ENCODE data around the gene KCMF1. TPM values are rescaled to one million over a fixed set of nuclear protein-coding genes. Genes with fewer than 3 reads are reported as not detected.

The KCMF1 gene
- total RNA-seq, 1 donor from 2014 or later = 105 TPM

GRCh38 chr2:85012855-85013254, 41.9 kb downstream of the KCMF1 start:
- no peaks in the 10 kb centered on the region for H3K27me3 ChIP-seq (ENCODE audit: insufficient read depth, low read length)
- H3K27me3 Mint-ChIP-seq (ENCODE audit: low read depth, unreplicated experiment) = no peaks in the 10 kb centered on the region
- H3K4me3 ChIP-seq (ENCODE audit: insufficient read depth, low read depth, low read length) = no peak overlapping the region
- no peaks in the 10 kb centered on the region for H3K4me1 ChIP-seq (ENCODE audit: insufficient read depth, low read length)
- H3K36me3 Mint-ChIP-seq (ENCODE audit: low read depth, unreplicated experiment) = peaks cover 11% of the 10 kb centered on the region
- H4K20me1 ChIP-seq (ENCODE audit: insufficient read depth, low read length) = peaks cover 86% of the 10 kb centered on the region
- H3K9me3 ChIP-seq (ENCODE audit: insufficient read depth, low read depth, low read length) = no peaks in the 10 kb centered on the region
- no peak for TF ChIP-seq CTCF (IDR thresholded peaks at IDR 0.05; ENCODE audit: insufficient read depth, low read depth, low read length)
- no peak for TF ChIP-seq EZH2 (IDR thresholded peaks at IDR 0.05; ENCODE audit: insufficient read depth, low read length)
- no peak overlapping the region for H3K4me3 Mint-ChIP-seq (ENCODE audit: unreplicated experiment)
- H3K27ac Mint-ChIP-seq (ENCODE audit: unreplicated experiment) = no peak overlapping the region
- H2AFZ ChIP-seq (ENCODE audit: low read depth, low read length) = no peak overlapping the region
- peaks cover 90% of the 10 kb centered on the region for H3K79me2 ChIP-seq (ENCODE audit: insufficient read depth, low read length)
- no peak overlapping the region for H3K9ac ChIP-seq (ENCODE audit: low read length)
- H3K36me3 ChIP-seq (ENCODE audit: insufficient read depth, low read length) = no peaks in the 10 kb centered on the region
- H3K27ac ChIP-seq (ENCODE audit: low read depth, low read length) = no peak overlapping the region
- no peak for DNase-seq (ENCODE audit: low read depth)
- H3K4me2 ChIP-seq (ENCODE audit: low read length) = no peak overlapping the region
- peaks cover 4% of the 10 kb centered on the region for H3K9me3 Mint-ChIP-seq (ENCODE audit: unreplicated experiment)
- no peak for FAIRE-seq
- H3K4me1 Mint-ChIP-seq (ENCODE audit: low read depth, unreplicated experiment) = peaks cover 49% of the 10 kb centered on the region

GRCh38 chr2:85015653-85016360, 44.8 kb downstream of the KCMF1 start:
- Histone ChIP-seq H4K20me1 (ENCODE audit: insufficient read depth, low read length) (peaks cover 86% of the 10 kb centered on the region), H3K27ac (ENCODE audit: low read depth, low read length) (peak overlapping the region; percentile 5), H3K27me3 (ENCODE audit: insufficient read depth, low read length) (no peaks in the 10 kb centered on the region), H3K4me3 (ENCODE audit: insufficient read depth, low read depth, low read length) (no peak overlapping the region), H3K4me1 (ENCODE audit: insufficient read depth, low read length) (no peaks in the 10 kb centered on the region), H3K9ac (ENCODE audit: low read length) (no peak overlapping the region), H2AFZ (ENCODE audit: low read depth, low read length) (no peak overlapping the region), H3K36me3 (ENCODE audit: insufficient read depth, low read length) (no peaks in the 10 kb centered on the region), H3K4me2 (ENCODE audit: low read length) (peak overlapping the region; percentile 20), H3K79me2 (ENCODE audit: insufficient read depth, low read length) (peaks cover 91% of the 10 kb centered on the region), H3K9me3 (ENCODE audit: insufficient read depth, low read depth, low read length) (no peaks in the 10 kb centered on the region)
- DNase-seq (ENCODE audit: low read depth) = no peak
- no peak for FAIRE-seq
- Mint-ChIP-seq H3K4me3 (ENCODE audit: unreplicated experiment) (peak overlapping the region; percentile 6), H3K27ac (ENCODE audit: unreplicated experiment) (peak overlapping the region; percentile 51), H3K9me3 (ENCODE audit: unreplicated experiment) (no peaks in the 10 kb centered on the region), H3K27me3 (ENCODE audit: low read depth, unreplicated experiment) (no peaks in the 10 kb centered on the region), H3K36me3 (ENCODE audit: low read depth, unreplicated experiment) (no peaks in the 10 kb centered on the region), H3K4me1 (ENCODE audit: low read depth, unreplicated experiment) (peaks cover 52% of the 10 kb centered on the region)
- TF ChIP-seq CTCF (IDR thresholded peaks at IDR 0.05; ENCODE audit: insufficient read depth, low read depth, low read length) (peak; percentile 15), EZH2 (IDR thresholded peaks at IDR 0.05; ENCODE audit: insufficient read depth, low read length) (no peak)

- Mint-ChIP-seq H3K27ac (ENCODE audit: unreplicated experiment) (no peak overlapping the region), H3K9me3 (ENCODE audit: unreplicated experiment) (no peaks in the 10 kb centered on the region), H3K4me1 (ENCODE audit: low read depth, unreplicated experiment) (peaks cover 52% of the 10 kb centered on the region), H3K36me3 (ENCODE audit: low read depth, unreplicated experiment) (peaks cover 2% of the 10 kb centered on the region), H3K4me3 (ENCODE audit: unreplicated experiment) (no peak overlapping the region), H3K27me3 (ENCODE audit: low read depth, unreplicated experiment) (no peaks in the 10 kb centered on the region)
- Histone ChIP-seq H3K4me1 (ENCODE audit: insufficient read depth, low read length) (no peaks in the 10 kb centered on the region), H4K20me1 (ENCODE audit: insufficient read depth, low read length) (peaks cover 86% of the 10 kb centered on the region), H3K4me3 (ENCODE audit: insufficient read depth, low read depth, low read length) (no peak overlapping the region), H3K9ac (ENCODE audit: low read length) (no peak overlapping the region), H3K36me3 (ENCODE audit: insufficient read depth, low read length) (no peaks in the 10 kb centered on the region), H3K4me2 (ENCODE audit: low read length) (no peak overlapping the region), H3K9me3 (ENCODE audit: insufficient read depth, low read depth, low read length) (no peaks in the 10 kb centered on the region), H3K79me2 (ENCODE audit: insufficient read depth, low read length) (peaks cover 91% of the 10 kb centered on the region), H2AFZ (ENCODE audit: low read depth, low read length) (no peak overlapping the region), H3K27me3 (ENCODE audit: insufficient read depth, low read length) (no peaks in the 10 kb centered on the region), H3K27ac (ENCODE audit: low read depth, low read length) (no peak overlapping the region)
- FAIRE-seq (no peak), DNase-seq (ENCODE audit: low read depth) (no peak)
- no peak for TF ChIP-seq EZH2 (IDR thresholded peaks at IDR 0.05; ENCODE audit: insufficient read depth, low read length)
- TF ChIP-seq CTCF (IDR thresholded peaks at IDR 0.05; ENCODE audit: insufficient read depth, low read depth, low read length) = no peak
These were observed 45.5 kb downstream of the KCMF1 start for GRCh38 chr2:85016446-85016845.
